ENCODE data around the gene POMT1. TPM values are rescaled to one million over a fixed set of nuclear protein-coding genes. Genes with fewer than 3 reads are reported as not detected.

POMT1 gene
- total RNA-seq, 1 donor from 2014 or later = 14.5 TPM

- no peaks in the 10 kb centered on the region for H3K9me3 ChIP-seq
- DNase-seq (ENCODE audit: extremely low spot score in 2 of 2) = no peak
- H3K27ac ChIP-seq = no peak overlapping the region
- H3K27me3 ChIP-seq = no peaks in the 10 kb centered on the region
- H3K4me3 ChIP-seq = no peak overlapping the region
- intact Hi-C loops (cut with DNase I) = no loop called here
- peaks cover 7 to 100% of the 10 kb centered on the region in 2 donors for H3K36me3 ChIP-seq
- H3K4me1 ChIP-seq = peaks cover 14% of the 10 kb centered on the region
- no peak for TF ChIP-seq CTCF (IDR thresholded peaks at IDR 0.05)
- TF ChIP-seq POLR2AphosphoS5 (IDR thresholded peaks at IDR 0.05; ENCODE audit: insufficient read depth in 1 of 2, low read depth in 1 of 2) = no peak
- TF ChIP-seq POLR2A (IDR thresholded peaks at IDR 0.05) = no peak
Observed at GRCh38 chr9:131487001-131487400, 15.7 kb upstream of the POMT1 start.

DNA sequence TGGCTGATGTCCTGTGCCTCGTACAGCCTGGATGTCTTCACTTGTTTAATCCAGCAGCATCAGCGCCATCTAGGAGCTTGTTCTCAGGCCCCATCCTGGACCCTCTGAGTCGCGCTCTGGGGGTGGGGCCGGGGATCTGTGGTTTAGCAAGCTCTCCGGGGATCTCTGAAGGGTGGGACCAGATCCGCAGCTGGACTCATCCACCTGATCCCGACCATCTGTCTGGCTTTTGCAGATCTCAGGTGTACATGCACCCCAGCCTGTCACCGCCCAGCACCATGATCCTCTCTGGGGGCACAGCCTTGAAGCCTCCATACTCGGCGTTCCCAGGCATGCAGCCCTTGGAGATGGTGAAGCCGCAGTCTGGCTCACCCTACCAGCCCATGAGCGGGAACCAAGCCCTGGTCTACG lies 15.1 kb upstream of the POMT1 start:
- H3K36me3 ChIP-seq = peaks cover 7 to 100% of the 10 kb centered on the region in 2 donors
- H3K4me1 ChIP-seq = peaks cover 9% of the 10 kb centered on the region
- intact Hi-C loops (cut with DNase I) = no loop called here
- no peak overlapping the region for H3K4me3 ChIP-seq
- H3K9me3 ChIP-seq = no peaks in the 10 kb centered on the region
- no peak for DNase-seq (ENCODE audit: extremely low spot score in 2 of 2)
- no peaks in the 10 kb centered on the region for H3K27me3 ChIP-seq
- no peak for TF ChIP-seq CTCF (IDR thresholded peaks at IDR 0.05)
- TF ChIP-seq POLR2A (IDR thresholded peaks at IDR 0.05) = no peak
- TF ChIP-seq POLR2AphosphoS5 (IDR thresholded peaks at IDR 0.05; ENCODE audit: insufficient read depth in 1 of 2, low read depth in 1 of 2) = no peak
- no peak overlapping the region for H3K27ac ChIP-seq

GRCh38 chr9:131490514-131490913 lies 12.2 kb upstream of the POMT1 start:
- no peak for DNase-seq (ENCODE audit: extremely low spot score in 2 of 2)
- H3K27ac ChIP-seq = no peak overlapping the region
- no peaks in the 10 kb centered on the region for H3K9me3 ChIP-seq
- peaks cover 7 to 100% of the 10 kb centered on the region in 2 donors for H3K36me3 ChIP-seq
- intact Hi-C loops (cut with DNase I) = no loop called here
- H3K4me1 ChIP-seq = peaks cover 2% of the 10 kb centered on the region
- H3K27me3 ChIP-seq = no peaks in the 10 kb centered on the region
- no peak overlapping the region for H3K4me3 ChIP-seq
- no peak for TF ChIP-seq CTCF (IDR thresholded peaks at IDR 0.05)
- TF ChIP-seq POLR2A (IDR thresholded peaks at IDR 0.05) = no peak
- TF ChIP-seq POLR2AphosphoS5 (IDR thresholded peaks at IDR 0.05; ENCODE audit: insufficient read depth in 1 of 2, low read depth in 1 of 2) = no peak

DNA sequence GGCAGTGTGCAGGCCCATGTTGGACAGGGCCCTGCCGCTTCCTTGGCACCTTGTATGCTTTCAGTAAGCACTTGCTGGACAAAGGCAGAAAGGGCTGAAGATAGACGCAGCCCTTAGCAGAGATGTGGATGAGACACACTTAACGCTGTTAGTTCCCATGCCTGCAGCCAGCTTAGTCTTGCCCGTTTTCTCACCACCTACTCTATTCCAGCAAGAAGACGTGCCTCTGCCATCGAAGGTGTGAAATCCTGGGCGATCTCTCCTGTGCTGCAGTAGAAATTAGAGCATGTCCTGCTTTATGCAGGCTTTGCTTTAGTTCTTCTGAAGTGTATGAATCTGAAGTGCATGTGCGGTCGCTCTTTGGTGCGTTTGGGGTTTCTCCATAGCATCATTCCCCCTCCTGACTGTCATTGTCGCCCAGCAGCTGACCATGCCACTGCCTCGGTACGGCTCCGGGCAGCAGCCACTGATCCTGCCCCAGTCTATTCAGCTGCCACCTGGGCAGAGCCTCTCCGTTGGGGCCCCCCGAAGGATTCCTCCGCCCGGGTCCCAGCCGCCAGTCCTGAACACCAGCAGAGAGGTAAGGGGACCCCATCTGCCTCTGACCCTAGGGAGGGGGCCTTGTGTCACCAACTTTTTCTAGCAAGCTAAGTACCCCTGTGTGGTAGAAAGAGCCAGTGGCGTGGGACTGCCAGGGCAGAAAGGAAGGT lies 11.6 kb upstream of the POMT1 start:
- H3K27ac ChIP-seq = no peak overlapping the region
- intact Hi-C loops (cut with DNase I) = no loop called here
- H3K9me3 ChIP-seq = no peaks in the 10 kb centered on the region
- no peak for TF ChIP-seq CTCF (IDR thresholded peaks at IDR 0.05)
- TF ChIP-seq POLR2A (IDR thresholded peaks at IDR 0.05) = no peak
- TF ChIP-seq POLR2AphosphoS5 (IDR thresholded peaks at IDR 0.05; ENCODE audit: insufficient read depth in 1 of 2, low read depth in 1 of 2) = no peak
- H3K27me3 ChIP-seq = no peaks in the 10 kb centered on the region
- DNase-seq (ENCODE audit: extremely low spot score in 2 of 2) = no peak
- no peaks in the 10 kb centered on the region for H3K4me1 ChIP-seq
- H3K36me3 ChIP-seq = peaks cover 10 to 100% of the 10 kb centered on the region in 2 donors
- no peak overlapping the region for H3K4me3 ChIP-seq

- Histone ChIP-seq H3K27ac (no peak overlapping the region), H3K36me3 (peaks cover 7 to 100% of the 10 kb centered on the region in 2 donors), H3K4me3 (no peak overlapping the region), H3K9me3 (no peaks in the 10 kb centered on the region), H3K4me1 (no peaks in the 10 kb centered on the region), H3K27me3 (no peaks in the 10 kb centered on the region)
- TF ChIP-seq POLR2A (IDR thresholded peaks at IDR 0.05) (no peak), CTCF (IDR thresholded peaks at IDR 0.05) (no peak), POLR2AphosphoS5 (IDR thresholded peaks at IDR 0.05; ENCODE audit: insufficient read depth in 1 of 2, low read depth in 1 of 2) (no peak)
- DNase-seq (ENCODE audit: extremely low spot score in 2 of 2) = no peak
- intact Hi-C loops (cut with DNase I) = no loop called here
Observed at GRCh38 chr9:131492070-131492469, 10.6 kb upstream of the POMT1 start.
